Endothelial cell of umbilical vein (primary cell): ENCODE results near the gene TCF7. TPM values are rescaled to one million over a fixed set of nuclear protein-coding genes. Genes with fewer than 3 reads are reported as not detected.

ENCODE experiments used
- BruUV-seq: library from RNA; stranded (reverse); fragments of 400-500 nt; replicated peaks from 2 replicates; lab custom pipeline; 2021; lab: Mats Ljungman, UMichigan
- CTCF ChIA-PET: fragments of 300-600, 350-600 bp; sonication (Branson Sonifier 250); formaldehyde crosslinking; loops from one replicate; lab custom pipeline; 2021; ENCODE audit warnings: antibody characterized with exemption, inconsistent platforms; lab: Charles Lee
- POLR2A ChIA-PET: fragments of 300-600, 350-600 bp; sonication (Branson Sonifier 250); formaldehyde crosslinking; loops from one replicate; lab custom pipeline; 2021; ENCODE audit warnings: antibody characterized with exemption, inconsistent platforms; lab: Charles Lee
- DNase-seq: peaks from one replicate; pipeline ENCODE4 v3.0.0-alpha.2; 2011; ENCODE audit warnings: low read depth, low spot score
- FAIRE-seq: peaks from 2 replicates; lab custom pipeline; 2011; peaks lifted over from hg19 to GRCh38; lab: Jason Lieb, UNC
- H2AFZ ChIP-seq: 2 replicates; pipeline ENCODE4 v1.6.0; 2012; ENCODE audit warnings: low read depth, low read length, control low read depth, inconsistent platforms
- H3K27ac ChIP-seq: 2 replicates; pipeline ENCODE4 v1.5.1; 2011; ENCODE audit warnings: low read depth, mild to moderate bottlenecking, control low read depth, low read length, moderate library complexity; ENCODE audit not compliant: insufficient read depth
- H3K27me3 ChIP-seq, 2 experiments: 2 replicates each; pipeline versions ENCODE4 v1.6.0 to v1.6.1; 2011; ENCODE audit warnings: low read length in 2 of 2, mixed read lengths in 1 of 2; ENCODE audit not compliant: control insufficient read depth in 2 of 2, insufficient read depth in 2 of 2
- H3K36me3 ChIP-seq, 2 experiments: 2 replicates in 1 of 2; 3 replicates in 1 of 2; pipeline ENCODE4 v1.5.1; 2011; ENCODE audit warnings: low read length in 2 of 2, mild to moderate bottlenecking in 1 of 2, moderate library complexity in 1 of 2; ENCODE audit not compliant: control insufficient read depth in 2 of 2, insufficient read depth in 2 of 2; ENCODE audit errors: extremely low read depth in 1 of 2
- H3K4me1 ChIP-seq: 3 replicates; pipeline ENCODE4 v1.5.1; 2011; ENCODE audit warnings: mild to moderate bottlenecking, low read length; ENCODE audit not compliant: control insufficient read depth, insufficient read depth; ENCODE audit errors: extremely low read depth
- H3K4me2 ChIP-seq: 2 replicates; pipeline ENCODE4 v1.6.1; 2011; ENCODE audit warnings: low read length, control low read depth, mixed read lengths; ENCODE audit not compliant: insufficient read depth
- H3K4me3 ChIP-seq, 3 experiments: fragments of 200-600 bp in 1 of 3; sonication (generic), shearing (Covaris generic) in 1 of 3; replicated peaks in 1 of 3; 2 replicates each; pipeline ENCODE4 v1.5.1; 2011 to 2016; ENCODE audit warnings: control low read depth in 3 of 3, low read length in 3 of 3, mild to moderate bottlenecking in 2 of 3, inconsistent platforms in 1 of 3, low read depth in 1 of 3, moderate library complexity in 1 of 3; ENCODE audit not compliant: insufficient read depth in 1 of 3
- H3K79me2 ChIP-seq: 2 replicates; pipeline ENCODE4 v1.6.0; 2012; ENCODE audit warnings: low read length, inconsistent platforms; ENCODE audit not compliant: control insufficient read depth, insufficient read depth
- H3K9ac ChIP-seq: replicated peaks from 2 replicates; pipeline ENCODE3; 2011; ENCODE audit warnings: low read length, control low read depth; ENCODE audit not compliant: insufficient read depth; ENCODE audit errors: extremely low read depth
- H3K9me1 ChIP-seq: replicated peaks from 3 replicates; pipeline ENCODE4 v1.6.0; 2011; ENCODE audit warnings: mild to moderate bottlenecking, low read length; ENCODE audit not compliant: control insufficient read depth, insufficient read depth; ENCODE audit errors: extremely low read depth
- H3K9me3 ChIP-seq: replicated peaks from 2 replicates; pipeline ENCODE4 v1.5.1; 2012; ENCODE audit warnings: low read length, inconsistent platforms; ENCODE audit not compliant: control insufficient read depth, insufficient read depth
- H4K20me1 ChIP-seq: replicated peaks from 2 replicates; pipeline ENCODE3; 2011; ENCODE audit warnings: mild to moderate bottlenecking, low read length; ENCODE audit not compliant: control insufficient read depth, insufficient read depth; ENCODE audit errors: extremely low read depth
- CTCF ChIP-seq, 2 donors: IDR thresholded peaks; 1 replicate in 1 of 2; 2 replicates in 1 of 2; pipeline ENCODE4 v1.5.1; 2011; ENCODE audit warnings: low read length in 2 of 2, mild to moderate bottlenecking in 2 of 2, moderate library complexity in 2 of 2, control low read depth in 1 of 2, inconsistent platforms in 1 of 2, low read depth in 1 of 2; ENCODE audit not compliant: insufficient read depth in 1 of 2; ENCODE audit errors: extremely low read depth in 1 of 2
- EZH2 ChIP-seq: IDR thresholded peaks from 2 replicates; pipeline ENCODE4 v1.6.1; 2012; ENCODE audit warnings: borderline replicate concordance, low read depth, mild to moderate bottlenecking, moderate library complexity, low read length, inconsistent platforms; ENCODE audit not compliant: severe bottlenecking
- FOS ChIP-seq: IDR thresholded peaks from 2 replicates; pipeline ENCODE4 v1.6.1; 2011; ENCODE audit warnings: mild to moderate bottlenecking, low read length, moderate library complexity, borderline replicate concordance; ENCODE audit not compliant: insufficient read depth
- GATA2 ChIP-seq: IDR thresholded peaks from 2 replicates; pipeline ENCODE4 v1.7.0; 2011; ENCODE audit warnings: low read depth, mild to moderate bottlenecking, moderate library complexity, mixed read lengths, low read length; ENCODE audit not compliant: insufficient read length, insufficient read depth
- JUN ChIP-seq: IDR thresholded peaks from 2 replicates; pipeline ENCODE4 v1.6.1; 2011; ENCODE audit warnings: borderline replicate concordance, low read depth; ENCODE audit not compliant: insufficient read length, insufficient read depth
- MAX ChIP-seq: IDR thresholded peaks from 2 replicates; pipeline ENCODE4 v1.6.1; 2011; ENCODE audit not compliant: insufficient read depth, insufficient read length
- MYC ChIP-seq: IDR thresholded peaks from one replicate; pipeline ENCODE4 v1.6.1; 2011; ENCODE audit warnings: mild to moderate bottlenecking, low read depth, low read length
- POLR2A ChIP-seq: IDR thresholded peaks from 2 replicates; pipeline ENCODE4 v1.6.1; 2012; ENCODE audit warnings: low read depth, mild to moderate bottlenecking, control low read depth, low read length
- POLR2AphosphoS5 ChIP-seq: IDR thresholded peaks from 2 replicates; pipeline ENCODE4 v1.6.1; 2012; ENCODE audit warnings: low read depth, mild to moderate bottlenecking, control low read depth, low read length, moderate library complexity; ENCODE audit not compliant: insufficient read depth
- dilution Hi-C: fragments of 300-500 bp; cut with MboI; formaldehyde crosslinking; loops from one replicate; pipeline ENCODE4 v1.15.0; 2019; ENCODE audit warnings: low sequenced_read_pairs; ENCODE audit not compliant: extremely low pct_ligation_motif_present
- intact Hi-C: fragments of 100-400 bp; cut with micrococcal nuclease; formaldehyde crosslinking; loops from one replicate; pipeline ENCODE4 v1.10.0; 2022
- polyA plus RNA-seq, 4 experiments: library from polyadenylated mRNA; depleted of rRNA in 3 of 4; stranded (reverse) in 3 of 4; unstranded in 1 of 4; fragments of >200 nt; gene quantifications; 2 replicates each; pipeline versions ENCODE4 v1.2.1 to v1.2.3, GENCODE V29; 2011 to 2012; ENCODE audit warnings: missing spikeins in 1 of 4
- total RNA-seq: library from RNA; stranded (reverse); gene quantifications from 2 replicates; pipeline ENCODE4 v1.2.3, GENCODE V29; 2021

Gene TCF7
- total and polyA plus RNA-seq, 2 donors (not counting 3 experiments of a cell fraction or from before 2014, with no cell fraction given) = 1.8 to 2.5 TPM

- no peak overlapping the region for H3K27ac ChIP-seq
- H3K4me2 ChIP-seq = no peak overlapping the region
- H3K27me3 ChIP-seq = no peaks in the 10 kb centered on the region
- no peak for FAIRE-seq
- DNase-seq = no peak
- no peak overlapping the region for H3K9ac ChIP-seq
- H3K79me2 ChIP-seq = peaks cover 1% of the 10 kb centered on the region
- TF ChIP-seq GATA2 (no peak), EZH2 (no peak), POLR2AphosphoS5 (no peak), POLR2A (no peak), MAX (no peak), CTCF (IDR thresholded peaks at IDR 0.05; ENCODE audit: extremely low read depth in 1 of 2, insufficient read depth in 1 of 2, low read depth in 1 of 2, low read length in 2 of 2) (no peak), MYC (no peak), JUN (no peak), FOS (no peak)
- H3K4me1 ChIP-seq = no peaks in the 10 kb centered on the region
- BruUV-seq = no TSS peak
- intact Hi-C loops = no loop called here
- POLR2A ChIA-PET = interaction anchor here (0.6 kb wide), 1 partner anchor 37 kb away, joined by 3 read pairs; no protein-coding TSS in a partner anchor
- H3K36me3 ChIP-seq = peaks cover 0 to 22% of the 10 kb centered on the region in 2 experiments
- no peaks in the 10 kb centered on the region for H3K9me3 ChIP-seq
- CTCF ChIA-PET = interaction anchor here (0.9 to 15.2 kb wide), 12 partner anchors 10 to 113 kb away, joined by 3 to 517 read pairs (median 14); partner anchors contain the start of gene TCF7
- H3K9me1 ChIP-seq = no peaks in the 10 kb centered on the region
- dilution Hi-C loops = no loop called here
- H2AFZ ChIP-seq = no peak overlapping the region
- no peaks in the 10 kb centered on the region for H4K20me1 ChIP-seq
- no peak overlapping the region for H3K4me3 ChIP-seq
These were observed 24.9 kb downstream of the TCF7 start for GRCh38 chr5:134139377-134139851.
